HepG2 (cell line): ENCODE data around the gene NOC2L. TPM values are rescaled to one million over a fixed set of nuclear protein-coding genes. Genes with fewer than 3 reads are reported as not detected.

Experiments used
- ARID5B ChIP-seq: IDR thresholded peaks from 2 replicates; pipeline ENCODE4 v1.4.0; 2020; ENCODE audit warnings: mild to moderate bottlenecking, missing genetic modification reagents
- ATF7-NPFF ChIP-seq: sonication (generic); formaldehyde crosslinking; IDR thresholded peaks from 2 replicates; pipeline ENCODE4 v1.8.1; 2023; ENCODE audit warnings: mild to moderate bottlenecking, low read depth, missing genetic modification reagents, moderate library complexity
- ETS1 ChIP-seq: sonication (generic); formaldehyde crosslinking; IDR thresholded peaks from 2 replicates; pipeline ENCODE4 v1.4.0; 2020; ENCODE audit warnings: missing genetic modification reagents
- HBP1 ChIP-seq: IDR thresholded peaks from 2 replicates; pipeline ENCODE4 v1.6.1; 2016; ENCODE audit warnings: low read depth, control low read depth
- MYPOP ChIP-seq: sonication (generic); formaldehyde crosslinking; IDR thresholded peaks from 2 replicates; pipeline ENCODE4 v1.8.1; 2023; ENCODE audit warnings: mild to moderate bottlenecking, moderate library complexity, missing genetic modification reagents
- NFYB ChIP-seq: sonication (generic); formaldehyde crosslinking; IDR thresholded peaks from 2 replicates; pipeline ENCODE4 v1.4.0; 2020; ENCODE audit warnings: missing genetic modification reagents
- PAWR ChIP-seq: sonication (generic); formaldehyde crosslinking; IDR thresholded peaks from 2 replicates; pipeline ENCODE4 v1.4.0; 2020; ENCODE audit warnings: missing genetic modification reagents, mild to moderate bottlenecking, borderline replicate concordance
- TFAP4 ChIP-seq: sonication (generic); IDR thresholded peaks from 2 replicates; pipeline ENCODE4 v1.6.1; 2016; ENCODE audit warnings: low read depth, borderline replicate concordance
- ZFP90 ChIP-seq: sonication (generic); formaldehyde crosslinking; IDR thresholded peaks from 2 replicates; pipeline ENCODE4 v1.8.0; 2022; ENCODE audit warnings: missing genetic modification reagents, mild to moderate bottlenecking, inconsistent platforms, borderline replicate concordance
- ZNF33B ChIP-seq: sonication (generic); formaldehyde crosslinking; IDR thresholded peaks from 2 replicates; pipeline ENCODE4 v1.5.1; 2020; ENCODE audit warnings: mild to moderate bottlenecking, missing genetic modification reagents
- ZZZ3 ChIP-seq: sonication (generic); formaldehyde crosslinking; IDR thresholded peaks from 2 replicates; pipeline ENCODE4 v1.4.0; 2020; ENCODE audit warnings: missing genetic modification reagents, mild to moderate bottlenecking, borderline replicate concordance
- polyA plus RNA-seq, 8 experiments: library from polyadenylated mRNA; depleted of rRNA in 3 of 8; stranded (reverse) in 7 of 8; unstranded in 1 of 8; fragments of >200 nt; fragmentation: Illumina TruSeq in 4 of 8; extraction: Trizol in 4 of 8; gene quantifications; 2 replicates each; pipeline versions ENCODE4 v1.2.1 to v1.2.3, GENCODE V29; 2011 to 2016; ENCODE audit warnings: low read depth in 4 of 8, missing spikeins in 1 of 8, mixed read lengths in 1 of 8; ENCODE audit not compliant: insufficient read depth in 1 of 8
- total RNA-seq, 5 experiments: library from RNA; depleted of rRNA; stranded (reverse); fragments of >200 nt; fragmentation: Illumina TruSeq; extraction: Trizol; gene quantifications; 2 replicates each; pipeline ENCODE4 v1.2.3, GENCODE V29; 2016; ENCODE audit warnings: low read depth in 1 of 5
- TF ChIP-seq, protein P1 (sequence below): sonication (generic); formaldehyde crosslinking; IDR thresholded peaks from 2 replicates; pipeline ENCODE4 v1.4.0; 2020; ENCODE audit warnings: mild to moderate bottlenecking, missing genetic modification reagents

Gene NOC2L
- total and polyA plus RNA-seq, 2 of the 13 experiments (the other 11 are each of a cell fraction or from before 2014, with no cell fraction given) = 32.0 to 103 TPM

DNA sequence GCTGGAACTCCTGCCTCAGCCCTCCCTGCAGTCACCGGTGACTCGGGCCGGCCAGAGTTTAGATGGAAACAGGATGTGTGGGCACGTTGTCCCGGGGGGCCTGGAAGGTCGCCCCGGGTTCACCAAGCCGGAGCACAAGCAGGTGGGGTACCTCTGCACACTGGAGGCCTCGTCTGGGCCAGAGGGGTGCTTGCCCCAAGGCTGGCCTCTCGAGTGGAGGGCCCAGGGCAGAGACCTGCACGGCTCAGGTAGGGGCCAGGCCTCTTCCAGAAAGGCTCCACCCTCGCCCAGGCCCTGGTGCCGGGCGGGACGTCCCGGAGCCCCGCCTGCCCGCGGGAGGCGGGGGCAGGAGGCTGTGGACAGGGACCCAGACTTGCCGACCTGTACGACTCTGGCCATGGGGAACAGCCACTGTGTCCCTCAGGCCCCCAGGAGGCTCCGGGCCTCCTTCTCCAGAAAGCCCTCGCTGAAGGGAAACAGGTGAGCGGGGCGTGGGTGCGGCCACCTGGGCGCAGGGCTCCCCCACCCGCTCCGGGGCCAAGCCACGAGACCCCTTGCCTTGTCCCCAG is 7.2 kb upstream of the NOC2L start, which contains the start of gene PLEKHN1 (continued):
- TF ChIP-seq, protein P1, sequence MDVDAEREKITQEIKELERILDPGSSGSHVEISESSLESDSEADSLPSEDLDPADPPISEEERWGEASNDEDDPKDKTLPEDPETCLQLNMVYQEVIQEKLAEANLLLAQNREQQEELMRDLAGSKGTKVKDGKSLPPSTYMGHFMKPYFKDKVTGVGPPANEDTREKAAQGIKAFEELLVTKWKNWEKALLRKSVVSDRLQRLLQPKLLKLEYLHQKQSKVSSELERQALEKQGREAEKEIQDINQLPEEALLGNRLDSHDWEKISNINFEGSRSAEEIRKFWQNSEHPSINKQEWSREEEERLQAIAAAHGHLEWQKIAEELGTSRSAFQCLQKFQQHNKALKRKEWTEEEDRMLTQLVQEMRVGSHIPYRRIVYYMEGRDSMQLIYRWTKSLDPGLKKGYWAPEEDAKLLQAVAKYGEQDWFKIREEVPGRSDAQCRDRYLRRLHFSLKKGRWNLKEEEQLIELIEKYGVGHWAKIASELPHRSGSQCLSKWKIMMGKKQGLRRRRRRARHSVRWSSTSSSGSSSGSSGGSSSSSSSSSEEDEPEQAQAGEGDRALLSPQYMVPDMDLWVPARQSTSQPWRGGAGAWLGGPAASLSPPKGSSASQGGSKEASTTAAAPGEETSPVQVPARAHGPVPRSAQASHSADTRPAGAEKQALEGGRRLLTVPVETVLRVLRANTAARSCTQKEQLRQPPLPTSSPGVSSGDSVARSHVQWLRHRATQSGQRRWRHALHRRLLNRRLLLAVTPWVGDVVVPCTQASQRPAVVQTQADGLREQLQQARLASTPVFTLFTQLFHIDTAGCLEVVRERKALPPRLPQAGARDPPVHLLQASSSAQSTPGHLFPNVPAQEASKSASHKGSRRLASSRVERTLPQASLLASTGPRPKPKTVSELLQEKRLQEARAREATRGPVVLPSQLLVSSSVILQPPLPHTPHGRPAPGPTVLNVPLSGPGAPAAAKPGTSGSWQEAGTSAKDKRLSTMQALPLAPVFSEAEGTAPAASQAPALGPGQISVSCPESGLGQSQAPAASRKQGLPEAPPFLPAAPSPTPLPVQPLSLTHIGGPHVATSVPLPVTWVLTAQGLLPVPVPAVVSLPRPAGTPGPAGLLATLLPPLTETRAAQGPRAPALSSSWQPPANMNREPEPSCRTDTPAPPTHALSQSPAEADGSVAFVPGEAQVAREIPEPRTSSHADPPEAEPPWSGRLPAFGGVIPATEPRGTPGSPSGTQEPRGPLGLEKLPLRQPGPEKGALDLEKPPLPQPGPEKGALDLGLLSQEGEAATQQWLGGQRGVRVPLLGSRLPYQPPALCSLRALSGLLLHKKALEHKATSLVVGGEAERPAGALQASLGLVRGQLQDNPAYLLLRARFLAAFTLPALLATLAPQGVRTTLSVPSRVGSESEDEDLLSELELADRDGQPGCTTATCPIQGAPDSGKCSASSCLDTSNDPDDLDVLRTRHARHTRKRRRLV (CRISPR knock-in tag) = peak; percentile 34; the same call in 1 of the 2 replicates
- peak; percentile 66; the same call in 1 of the 2 replicates for TF ChIP-seq ZNF33B (CRISPR knock-in tag)
- TF ChIP-seq ZZZ3 = no peak
- no peak for TF ChIP-seq HBP1 (CRISPR knock-in tag)
- peak; percentile 64 for TF ChIP-seq ATF7-NPFF (CRISPR knock-in tag)
- no peak for TF ChIP-seq ZFP90 (CRISPR knock-in tag)
- no peak for TF ChIP-seq TFAP4
- TF ChIP-seq ARID5B = no peak
- TF ChIP-seq PAWR (CRISPR knock-in tag) = no peak
- no peak for TF ChIP-seq NFYB (CRISPR knock-in tag)
- TF ChIP-seq MYPOP (CRISPR knock-in tag) = 0 out of 2 replicates have a peak, but pooled peaks have one; percentile 5
- no peak for TF ChIP-seq ETS1 (CRISPR knock-in tag)
